ENCODE results near the gene ABHD3. TPM values are rescaled to one million over a fixed set of nuclear protein-coding genes. Genes with fewer than 3 reads are reported as not detected.

Gene ABHD3
- total and polyA plus RNA-seq, 2 donors (not counting 3 experiments of a cell fraction or from before 2014, with no cell fraction given) = 6.3 to 14.9 TPM

- ChIA-PET CTCF (interaction anchor here (1.8 kb wide), 1 partner anchor 34 kb away, joined by 5 read pairs; the partner anchor contains the start of gene ESCO1), POLR2A (interaction anchor here (0.7 kb wide), 1 partner anchor 166 kb away, joined by 3 read pairs; no protein-coding TSS in a partner anchor)
- no peak for DNase-seq (ENCODE audit: low read depth, low spot score)
- peak; percentile 6 for TF ChIP-seq POLR2A (IDR thresholded peaks at IDR 0.05; ENCODE audit: low read depth, low read length)
- no peak for TF ChIP-seq POLR2AphosphoS5 (IDR thresholded peaks at IDR 0.05; ENCODE audit: insufficient read depth, low read depth, low read length)
- no peak for TF ChIP-seq MAX (IDR thresholded peaks at IDR 0.05; ENCODE audit: insufficient read depth, insufficient read length)
- TF ChIP-seq JUN (IDR thresholded peaks at IDR 0.05; ENCODE audit: borderline replicate concordance, insufficient read depth, insufficient read length, low read depth) = no peak
- no peak for TF ChIP-seq GATA2 (IDR thresholded peaks at IDR 0.05; ENCODE audit: insufficient read depth, insufficient read length, low read depth, low read length)
- TF ChIP-seq FOS (IDR thresholded peaks at IDR 0.05; ENCODE audit: borderline replicate concordance, insufficient read depth, low read length) = no peak
- H3K9me1 ChIP-seq (replicated peaks; ENCODE audit: control insufficient read depth, extremely low read depth, insufficient read depth, low read length) = no peaks in the 10 kb centered on the region
- no peak overlapping the region for H3K27ac ChIP-seq (ENCODE audit: insufficient read depth, low read depth, low read length)
- intact Hi-C loops (cut with micrococcal nuclease) (loop anchor here (5.0 kb wide), 1 partner anchor 68 kb away; the partner anchor contains the start of gene ABHD3), dilution Hi-C loops (cut with MboI; ENCODE audit: extremely low pct_ligation_motif_present, low sequenced_read_pairs) (no loop called here)
- no peaks in the 10 kb centered on the region for H3K9me3 ChIP-seq (replicated peaks; ENCODE audit: control insufficient read depth, insufficient read depth, low read length)
- BruUV-seq (replicated peaks) = no TSS peak
- peaks cover 5% of the 10 kb centered on the region in 2 experiments for H3K36me3 ChIP-seq (ENCODE audit: control insufficient read depth in 2 of 2, extremely low read depth in 1 of 2, insufficient read depth in 2 of 2, low read length in 2 of 2)
- no peaks in the 10 kb centered on the region for H3K4me1 ChIP-seq (ENCODE audit: control insufficient read depth, extremely low read depth, insufficient read depth, low read length)
- no peaks in the 10 kb centered on the region for H3K27me3 ChIP-seq (ENCODE audit: control insufficient read depth in 2 of 2, insufficient read depth in 2 of 2, low read length in 2 of 2)
- H3K79me2 ChIP-seq (ENCODE audit: control insufficient read depth, insufficient read depth, low read length) = no peaks in the 10 kb centered on the region
- H3K9ac ChIP-seq (replicated peaks; ENCODE audit: extremely low read depth, insufficient read depth, low read length) = no peak overlapping the region
- H2AFZ ChIP-seq (ENCODE audit: low read depth, low read length) = no peak overlapping the region
- H4K20me1 ChIP-seq (replicated peaks; ENCODE audit: control insufficient read depth, extremely low read depth, insufficient read depth, low read length) = no peaks in the 10 kb centered on the region
- H3K4me3 ChIP-seq (replicated peaks in 1 of 3; ENCODE audit: insufficient read depth in 1 of 3, low read depth in 1 of 3, low read length in 3 of 3) = no peak overlapping the region
- no peak overlapping the region for H3K4me2 ChIP-seq (ENCODE audit: insufficient read depth, low read length)
- no peak for FAIRE-seq
These were observed 69.9 kb downstream of the ABHD3 start for GRCh38 chr18:21634588-21635199.

- CTCF ChIA-PET = interaction anchor here (0.6 to 1.6 kb wide), 23 partner anchors 12 to 217 kb away, joined by 3 to 17 read pairs (median 4); partner anchors contain the start of genes ABHD3, MIB1 and SNRPD1
- no peak for FAIRE-seq
- Histone ChIP-seq H3K79me2 (ENCODE audit: control insufficient read depth, insufficient read depth, low read length) (peaks cover 9% of the 10 kb centered on the region), H3K4me2 (ENCODE audit: insufficient read depth, low read length) (no peak overlapping the region), H3K9me3 (replicated peaks; ENCODE audit: control insufficient read depth, insufficient read depth, low read length) (no peaks in the 10 kb centered on the region), H3K9me1 (replicated peaks; ENCODE audit: control insufficient read depth, extremely low read depth, insufficient read depth, low read length) (no peaks in the 10 kb centered on the region), H3K27ac (ENCODE audit: insufficient read depth, low read depth, low read length) (no peak overlapping the region), H2AFZ (ENCODE audit: low read depth, low read length) (no peak overlapping the region), H3K9ac (replicated peaks; ENCODE audit: extremely low read depth, insufficient read depth, low read length) (no peak overlapping the region), H3K27me3 (ENCODE audit: control insufficient read depth in 2 of 2, insufficient read depth in 2 of 2, low read length in 2 of 2) (no peaks in the 10 kb centered on the region), H4K20me1 (replicated peaks; ENCODE audit: control insufficient read depth, extremely low read depth, insufficient read depth, low read length) (peaks cover 4% of the 10 kb centered on the region), H3K4me3 (replicated peaks in 1 of 3; ENCODE audit: insufficient read depth in 1 of 3, low read depth in 1 of 3, low read length in 3 of 3) (no peak overlapping the region), H3K36me3 (ENCODE audit: control insufficient read depth in 2 of 2, extremely low read depth in 1 of 2, insufficient read depth in 2 of 2, low read length in 2 of 2) (peaks cover 7 to 12% of the 10 kb centered on the region in 2 experiments), H3K4me1 (ENCODE audit: control insufficient read depth, extremely low read depth, insufficient read depth, low read length) (peaks cover 7% of the 10 kb centered on the region)
- intact Hi-C loops (cut with micrococcal nuclease) (loop anchor here (2.0 to 5.0 kb wide), 2 partner anchors 70 to 218 kb away; partner anchors contain the start of gene ABHD3), dilution Hi-C loops (cut with MboI; ENCODE audit: extremely low pct_ligation_motif_present, low sequenced_read_pairs) (no loop called here)
- DNase-seq (ENCODE audit: low read depth, low spot score) = peak; percentile 23
- POLR2A ChIA-PET = no interaction called here
- no TSS peak for BruUV-seq (replicated peaks)
- no peak for TF ChIP-seq GATA2 (IDR thresholded peaks at IDR 0.05; ENCODE audit: insufficient read depth, insufficient read length, low read depth, low read length)
- no peak for TF ChIP-seq CTCF (IDR thresholded peaks at IDR 0.05; ENCODE audit: extremely low read depth in 1 of 2, insufficient read depth in 1 of 2, low read depth in 1 of 2, low read length in 2 of 2)
- TF ChIP-seq MAX (IDR thresholded peaks at IDR 0.05; ENCODE audit: insufficient read depth, insufficient read length) = no peak
- no peak for TF ChIP-seq FOS (IDR thresholded peaks at IDR 0.05; ENCODE audit: borderline replicate concordance, insufficient read depth, low read length)
- TF ChIP-seq JUN (IDR thresholded peaks at IDR 0.05; ENCODE audit: borderline replicate concordance, insufficient read depth, insufficient read length, low read depth) = no peak
- TF ChIP-seq MYC (IDR thresholded peaks at IDR 0.05; ENCODE audit: low read depth, low read length) = no peak
- TF ChIP-seq POLR2AphosphoS5 (IDR thresholded peaks at IDR 0.05; ENCODE audit: insufficient read depth, low read depth, low read length) = no peak
- TF ChIP-seq EZH2 (IDR thresholded peaks at IDR 0.05; ENCODE audit: borderline replicate concordance, low read depth, low read length, severe bottlenecking) = no peak
- no peak for TF ChIP-seq POLR2A (IDR thresholded peaks at IDR 0.05; ENCODE audit: low read depth, low read length)
These were observed 72.2 kb downstream of the ABHD3 start for GRCh38 chr18:21632393-21632792.

All from endothelial cell of umbilical vein (primary cell).